H9 (cell line): ENCODE data around the gene NRCAM. TPM values are rescaled to one million over a fixed set of nuclear protein-coding genes. Genes with fewer than 3 reads are reported as not detected.

Experiments used
- DNase-seq: peaks from one replicate; pipeline ENCODE4 v3.0.0-alpha.2; 2017
- H2AFZ ChIP-seq: one replicate; pipeline ENCODE4 v1.6.1; 2013; ENCODE audit warnings: mild to moderate bottlenecking, low read length, control low read depth, moderate library complexity
- H2AK5ac ChIP-seq: 2 replicates; pipeline ENCODE4 v1.6.1; 2013; ENCODE audit warnings: low read length, control low read depth, mixed read lengths; ENCODE audit not compliant: insufficient read length
- H2BK120ac ChIP-seq: one replicate; pipeline ENCODE4 v1.6.1; 2013; ENCODE audit warnings: low read depth, mild to moderate bottlenecking, low read length, control low read depth, inconsistent platforms; ENCODE audit not compliant: poor library complexity, severe bottlenecking
- H2BK12ac ChIP-seq: 2 replicates; pipeline ENCODE4 v1.6.1; 2013; ENCODE audit warnings: low read length, control low read depth, mixed read lengths, low read depth; ENCODE audit not compliant: insufficient read length
- H2BK15ac ChIP-seq: 2 replicates; pipeline ENCODE4 v1.6.1; 2013; ENCODE audit warnings: low read depth, low read length, control low read depth
- H2BK20ac ChIP-seq: one replicate; pipeline ENCODE4 v1.6.1; 2013; ENCODE audit warnings: low read depth, mild to moderate bottlenecking, low read length, control low read depth, inconsistent platforms; ENCODE audit not compliant: poor library complexity, severe bottlenecking
- H2BK5ac ChIP-seq: 2 replicates; pipeline ENCODE4 v1.6.1; 2013; ENCODE audit warnings: low read length, control low read depth, mixed read lengths; ENCODE audit not compliant: insufficient read length
- H3K14ac ChIP-seq: 2 replicates; pipeline ENCODE4 v1.6.1; 2013; ENCODE audit warnings: low read length, control low read depth; ENCODE audit not compliant: insufficient read depth
- H3K18ac ChIP-seq: 2 replicates; pipeline ENCODE4 v1.6.1; 2013; ENCODE audit warnings: low read depth, mild to moderate bottlenecking, mixed read lengths, low read length, control low read depth; ENCODE audit not compliant: insufficient read length
- H3K23ac ChIP-seq: 2 replicates; pipeline ENCODE4 v1.6.1; 2013; ENCODE audit warnings: low read length, control low read depth, mixed read lengths, low read depth; ENCODE audit not compliant: insufficient read length
- H3K23me2 ChIP-seq: 2 replicates; pipeline ENCODE4 v1.6.1; 2013; ENCODE audit warnings: low read depth, mild to moderate bottlenecking, mixed read lengths, low read length, control low read depth; ENCODE audit not compliant: insufficient read length, poor library complexity, severe bottlenecking
- H3K27ac ChIP-seq: 2 replicates; pipeline ENCODE4 v1.5.1; 2013; ENCODE audit warnings: low read length, control low read depth, mixed read lengths, low read depth; ENCODE audit not compliant: insufficient read length
- H3K27me3 ChIP-seq: 2 replicates; pipeline ENCODE4 v1.6.1; 2013; ENCODE audit warnings: low read length, control low read depth, inconsistent platforms; ENCODE audit not compliant: insufficient read depth
- H3K4ac ChIP-seq: 2 replicates; pipeline ENCODE4 v1.6.1; 2013; ENCODE audit warnings: low read depth, mild to moderate bottlenecking, control low read depth, inconsistent platforms, low read length, moderate library complexity
- H3K4me1 ChIP-seq: 2 replicates; pipeline ENCODE4 v1.6.1; 2013; ENCODE audit warnings: low read length, control low read depth, inconsistent platforms; ENCODE audit not compliant: insufficient read depth
- H3K4me2 ChIP-seq: 2 replicates; pipeline ENCODE4 v1.6.1; 2013; ENCODE audit warnings: low read length, control low read depth, mixed read lengths; ENCODE audit not compliant: insufficient read length, insufficient read depth
- H3K56ac ChIP-seq: 2 replicates; pipeline ENCODE4 v1.6.1; 2013; ENCODE audit warnings: low read depth, mild to moderate bottlenecking, mixed read lengths, low read length, control low read depth; ENCODE audit not compliant: insufficient read length
- H3K79me1 ChIP-seq: 2 replicates; pipeline ENCODE4 v1.6.1; 2013; ENCODE audit warnings: low read depth, mild to moderate bottlenecking, moderate library complexity, low read length, control low read depth, inconsistent platforms; ENCODE audit not compliant: insufficient read depth, poor library complexity, severe bottlenecking
- H3K79me2 ChIP-seq: 2 replicates; pipeline ENCODE4 v1.6.1; 2013; ENCODE audit warnings: low read length, control low read depth, inconsistent platforms; ENCODE audit not compliant: insufficient read depth
- H3K9ac ChIP-seq: 2 replicates; pipeline ENCODE4 v1.6.1; 2013; ENCODE audit warnings: low read length, control low read depth, mixed read lengths; ENCODE audit not compliant: insufficient read length; ENCODE audit errors: extremely low read depth
- H3K9me3 ChIP-seq: one replicate; pipeline ENCODE4 v1.6.1; 2013; ENCODE audit warnings: low read depth, low read length, inconsistent platforms; ENCODE audit not compliant: control insufficient read depth
- H3T11ph ChIP-seq: one replicate; pipeline ENCODE4 v1.6.1; 2013; ENCODE audit warnings: mild to moderate bottlenecking, low read length, control low read depth, inconsistent platforms
- H4K20me1 ChIP-seq: one replicate; pipeline ENCODE4 v1.6.1; 2013; ENCODE audit not compliant: control insufficient read depth, insufficient read length, insufficient read depth
- H4K5ac ChIP-seq: 2 replicates; pipeline ENCODE4 v1.6.1; 2013; ENCODE audit warnings: low read depth, mild to moderate bottlenecking, mixed read lengths, low read length, control low read depth; ENCODE audit not compliant: insufficient read length
- H4K8ac ChIP-seq: replicated peaks from 2 replicates; pipeline ENCODE4 v1.6.1; 2013; ENCODE audit warnings: low read length, control low read depth, mixed read lengths, low read depth; ENCODE audit not compliant: insufficient read length
- H4K91ac ChIP-seq: 2 replicates; pipeline ENCODE4 v1.6.1; 2013; ENCODE audit warnings: low read depth, mild to moderate bottlenecking, moderate library complexity, mixed read lengths, low read length, control low read depth; ENCODE audit not compliant: insufficient read length
- H3K27ac Mint-ChIP-seq, 3 experiments: 2 replicates in 2 of 3; 3 replicates in 1 of 3; pipeline ENCODE4 v1.8.0; 2020 to 2021; ENCODE audit warnings: mixed read lengths in 3 of 3, mild to moderate bottlenecking in 1 of 3, moderate library complexity in 1 of 3
- H3K27me3 Mint-ChIP-seq: 2 replicates; pipeline ENCODE4 v1.8.0; 2021; ENCODE audit warnings: low read depth, mild to moderate bottlenecking, moderate library complexity, mixed read lengths
- H3K36me3 Mint-ChIP-seq, 3 experiments: 2 replicates in 2 of 3; 3 replicates in 1 of 3; pipeline ENCODE4 v1.8.0; 2020 to 2021; ENCODE audit warnings: low read depth in 3 of 3, mixed read lengths in 3 of 3; ENCODE audit not compliant: insufficient read depth in 1 of 3
- H3K4me1 Mint-ChIP-seq, 2 experiments: 2 replicates each; pipeline ENCODE4 v1.8.0; 2020; ENCODE audit warnings: mixed read lengths in 2 of 2
- H3K4me3 Mint-ChIP-seq, 2 experiments: 2 replicates in 1 of 2; 3 replicates in 1 of 2; pipeline ENCODE4 v1.8.0; 2020 to 2021; ENCODE audit warnings: mild to moderate bottlenecking in 2 of 2, mixed read lengths in 2 of 2, moderate library complexity in 1 of 2
- H3K9me3 Mint-ChIP-seq, 2 experiments: 2 replicates in 1 of 2; 3 replicates in 1 of 2; pipeline ENCODE4 v1.8.0; 2020; ENCODE audit warnings: mild to moderate bottlenecking in 2 of 2, mixed read lengths in 2 of 2, moderate library complexity in 1 of 2
- CTCF ChIP-seq: fragments of 200-600 bp; sonication (generic); conservative IDR thresholded peaks from 3 replicates; pipeline ENCODE4 v1.8.0; 2021; ENCODE audit warnings: antibody characterized with exemption, mild to moderate bottlenecking
- WGBS: extraction: QIAGEN DNeasy Blood & Tissue Kit; methylation state at CpG from one replicate; pipeline ENCODE4 v1.1.7; 2013; ENCODE audit warnings: missing lambda C conversion rate, low lambda C conversion rate, mixed read lengths; ENCODE audit not compliant: insufficient read length; ENCODE audit errors: extremely low coverage; 5-methylcytosine and 5-hydroxymethylcytosine counted together
- total RNA-seq: library from RNA; stranded (reverse); gene quantifications from 2 replicates; pipeline ENCODE4 v1.2.1, GENCODE V29; 2021

NRCAM gene
- total RNA-seq, 1 experiment from 2014 or later, result 2.3 TPM

- Histone ChIP-seq H2AFZ (no peak overlapping the region), H3K4me2 (no peak overlapping the region), H3K18ac (no peak overlapping the region), H3K4ac (no peak overlapping the region), H3K23me2 (no peaks in the 10 kb centered on the region), H4K91ac (no peak overlapping the region), H3K79me1 (no peaks in the 10 kb centered on the region), H3K14ac (no peak overlapping the region; the same call in 1 of the 2 replicates), H3K4me1 (no peaks in the 10 kb centered on the region), H3K56ac (no peak overlapping the region), H3K23ac (no peak overlapping the region), H2AK5ac (no peak overlapping the region), H3K9me3 (no peaks in the 10 kb centered on the region), H3T11ph (no peak overlapping the region), H3K79me2 (no peaks in the 10 kb centered on the region), H2BK120ac (no peak overlapping the region), H2BK5ac (no peak overlapping the region), H4K5ac (no peak overlapping the region), H4K8ac (no peak overlapping the region), H2BK15ac (no peak overlapping the region), H4K20me1 (no peaks in the 10 kb centered on the region), H3K9ac (no peak overlapping the region), H3K27ac (no peak overlapping the region), H3K27me3 (no peaks in the 10 kb centered on the region), H2BK12ac (no peak overlapping the region), H2BK20ac (no peak overlapping the region)
- no peaks in the 10 kb centered on the region for H3K4me1 Mint-ChIP-seq
- peaks cover 0 to 7% (median 4%) of the 10 kb centered on the region in 3 experiments; a peak in 2 of 7 replicates for H3K36me3 Mint-ChIP-seq
- no CpG with 5 or more reads among the region's 4 CpGs for WGBS
- no peak for DNase-seq
- no peak overlapping the region for H3K4me3 Mint-ChIP-seq
- H3K27me3 Mint-ChIP-seq, result no peaks in the 10 kb centered on the region
- no peak for TF ChIP-seq CTCF
- peak overlapping the region in 2 of 3 experiments; percentile 27 to 49; a peak in 2 of 7 replicates for H3K27ac Mint-ChIP-seq
- no peaks in the 10 kb centered on the region for H3K9me3 Mint-ChIP-seq
These were observed 36.5 kb upstream of the NRCAM start for GRCh38 chr7:108492742-108493141.
